SK-N-SH (cell line): ENCODE results near the gene PLA2G2F. TPM values are rescaled to one million over a fixed set of nuclear protein-coding genes. Genes with fewer than 3 reads are reported as not detected.

Source experiments
- CTCF ChIA-PET: fragments of 300-600, 350-600 bp; formaldehyde crosslinking; extraction: SDS; loops from one replicate; lab custom pipeline; 2021; lab: Yijun Ruan, JAX
- POLR2A ChIA-PET: fragments of 350-600 bp; sonication (Branson Sonifier 250); formaldehyde crosslinking; extraction: SDS; loops from one replicate; lab custom pipeline; 2020; ENCODE audit warnings: antibody characterized with exemption, inconsistent platforms; lab: Yijun Ruan, JAX
- DNase-seq: peaks from one replicate; pipeline ENCODE4 v3.0.0; 2012
- H2AFZ ChIP-seq: fragments of 200-600 bp; sonication (generic); 2 replicates; pipeline ENCODE4 v1.8.1; 2016; ENCODE audit warnings: antibody characterized with exemption, mild to moderate bottlenecking, low read depth
- H3F3A ChIP-seq: fragments of 200-600 bp; sonication (generic); replicated peaks from 2 replicates; pipeline ENCODE3; 2016; ENCODE audit warnings: antibody characterized with exemption, mild to moderate bottlenecking; ENCODE audit not compliant: insufficient read depth
- H3K27ac ChIP-seq, 2 experiments: fragments of 200-500 bp in 1 of 2; fragments of 200-600 bp in 1 of 2; sonication (Bioruptor generic) in 1 of 2; sonication (generic), shearing (Covaris generic) in 1 of 2; 2 replicates each; pipeline versions ENCODE4 v1.5.1 to v1.6.1; 2014 to 2016; ENCODE audit warnings: low read depth in 2 of 2, inconsistent platforms in 1 of 2, low read length in 1 of 2, mild to moderate bottlenecking in 1 of 2, mixed read lengths in 1 of 2
- H3K27me3 ChIP-seq: fragments of 200-600 bp; sonication (generic), shearing (Covaris generic); 2 replicates; pipeline ENCODE4 v1.6.1; 2016; ENCODE audit warnings: mixed run types; ENCODE audit not compliant: insufficient read depth
- H3K36me3 ChIP-seq, 2 experiments: fragments of 200-500 bp in 1 of 2; fragments of 200-600 bp in 1 of 2; sonication (Bioruptor generic) in 1 of 2; sonication (generic) in 1 of 2; replicated peaks in 1 of 2; 2 replicates each; pipeline versions ENCODE3 to v1.5.1; 2014 to 2016; ENCODE audit warnings: low read length in 1 of 2, mild to moderate bottlenecking in 1 of 2; ENCODE audit not compliant: insufficient read depth in 2 of 2, control insufficient read depth in 1 of 2
- H3K4me1 ChIP-seq, 2 experiments: fragments of 200-500 bp in 1 of 2; fragments of 200-600 bp in 1 of 2; sonication (Bioruptor generic) in 1 of 2; sonication (generic), shearing (Covaris generic) in 1 of 2; 2 replicates each; pipeline versions ENCODE4 v1.5.1 to v1.6.1; 2014 to 2016; ENCODE audit warnings: low read depth in 1 of 2, low read length in 1 of 2, mixed run types in 1 of 2; ENCODE audit not compliant: insufficient read depth in 2 of 2, control insufficient read depth in 1 of 2
- H3K4me2 ChIP-seq: fragments of 200-600 bp; sonication (generic), shearing (Covaris generic); 2 replicates; pipeline ENCODE4 v1.6.1; 2017; ENCODE audit warnings: mixed run types
- H3K4me3 ChIP-seq, 2 experiments: fragments of 200-500 bp in 1 of 2; fragments of 200-600 bp in 1 of 2; sonication (Bioruptor generic) in 1 of 2; sonication (generic), shearing (Covaris generic) in 1 of 2; 2 replicates each; pipeline versions ENCODE4 v1.5.1 to v1.8.1; 2014 to 2016; ENCODE audit warnings: low read depth in 2 of 2, inconsistent platforms in 1 of 2, low read length in 1 of 2, mild to moderate bottlenecking in 1 of 2, mixed read lengths in 1 of 2, moderate library complexity in 1 of 2
- H3K79me2 ChIP-seq: fragments of 200-600 bp; sonication (generic); 2 replicates; pipeline ENCODE4 v1.8.1; 2017; ENCODE audit warnings: mild to moderate bottlenecking; ENCODE audit not compliant: insufficient read depth
- H3K9ac ChIP-seq: fragments of 200-600 bp; sonication (generic); 2 replicates; pipeline ENCODE4 v1.6.1; 2017; ENCODE audit warnings: mixed run types
- H3K9me2 ChIP-seq: fragments of 200-600 bp; sonication (generic); 2 replicates; pipeline ENCODE4 v1.6.1; 2017; ENCODE audit warnings: mixed run types
- H3K9me3 ChIP-seq: fragments of 200-600 bp; sonication (generic); 2 replicates; pipeline ENCODE4 v1.6.1; 2017; ENCODE audit warnings: mixed run types, mild to moderate bottlenecking, moderate library complexity
- H4K20me1 ChIP-seq: fragments of 200-600 bp; sonication (generic); 2 replicates; pipeline ENCODE4 v1.6.1; 2017; ENCODE audit warnings: mild to moderate bottlenecking, mixed run types; ENCODE audit not compliant: insufficient read depth
- CHD2 ChIP-seq: fragments of 150-350 bp; IDR thresholded peaks from 2 replicates; pipeline ENCODE4 v1.6.1; 2018; ENCODE audit warnings: low read length; ENCODE audit not compliant: partially characterized antibody
- EZH2phosphoT487 ChIP-seq: fragments of 200-600 bp; sonication (generic); IDR thresholded peaks from 2 replicates; pipeline ENCODE4 v1.6.1; 2017; ENCODE audit warnings: low read depth, mixed run types, mild to moderate bottlenecking, antibody characterized with exemption, moderate library complexity, borderline replicate concordance
- NFIC ChIP-seq: IDR thresholded peaks from 2 replicates; pipeline ENCODE4 v1.4.0; 2012; ENCODE audit warnings: borderline replicate concordance
- PBX3 ChIP-seq: IDR thresholded peaks from 2 replicates; pipeline ENCODE4; 2012
- RAD21 ChIP-seq: IDR thresholded peaks from 2 replicates; pipeline ENCODE4 v1.6.1; 2012; ENCODE audit warnings: mild to moderate bottlenecking, low read length
- REST ChIP-seq: IDR thresholded peaks from 2 replicates; pipeline ENCODE4 v1.6.1; 2012; ENCODE audit warnings: mild to moderate bottlenecking, low read depth, low read length, moderate library complexity
- RXRA ChIP-seq: IDR thresholded peaks from 2 replicates; pipeline ENCODE4 v1.4.0; 2012; ENCODE audit warnings: low read depth, mild to moderate bottlenecking, borderline replicate concordance
- SMC3 ChIP-seq: IDR thresholded peaks from 2 replicates; pipeline ENCODE4 v1.6.1; 2012; ENCODE audit warnings: low read depth, low read length, improper control_type of control experiment
- TEAD4 ChIP-seq: IDR thresholded peaks from 2 replicates; pipeline ENCODE4 v1.4.0; 2012; ENCODE audit warnings: mild to moderate bottlenecking, borderline replicate concordance; ENCODE audit not compliant: insufficient read depth
- YY1 ChIP-seq: IDR thresholded peaks from 2 replicates; pipeline ENCODE4 v1.4.0; 2012; ENCODE audit warnings: low read depth, mild to moderate bottlenecking
- WGBS: methylation state at CpG from one replicate; pipeline ENCODE4 v1.1.6; 2017; ENCODE audit warnings: low lambda C conversion rate; 5-methylcytosine and 5-hydroxymethylcytosine counted together
- polyA plus RNA-seq, 3 experiments: library from polyadenylated mRNA; depleted of rRNA; stranded (reverse); fragments of >200 nt; gene quantifications; 2 replicates each; pipeline ENCODE4 v1.2.3, GENCODE V29; 2012
- TF ChIP-seq, protein P1 (sequence below): fragments of 200-600 bp; sonication (generic); IDR thresholded peaks from 2 replicates; pipeline ENCODE4 v1.6.1; 2017; ENCODE audit warnings: antibody characterized with exemption, mild to moderate bottlenecking, moderate library complexity
- TF ChIP-seq, protein P2 (sequence below): IDR thresholded peaks from 2 replicates; pipeline ENCODE4 v1.4.0; 2012; ENCODE audit warnings: low read depth
- TF ChIP-seq, protein P3 (sequence below): IDR thresholded peaks from 2 replicates; pipeline ENCODE4 v1.4.0; 2012; ENCODE audit warnings: low read depth, borderline replicate concordance

The PLA2G2F gene
- polyA plus RNA-seq, 1 of the 3 experiments (the other 2 are of a cell fraction), result not detected

GRCh38 chr1:20154301-20154831, 15.2 kb downstream of the PLA2G2F start:
- Histone ChIP-seq H3K79me2 (no peaks in the 10 kb centered on the region), H4K20me1 (no peaks in the 10 kb centered on the region), H3F3A (no peaks in the 10 kb centered on the region), H3K4me2 (no peak overlapping the region), H3K4me1 (peaks cover 0 to 5% of the 10 kb centered on the region in 2 experiments; a peak in 1 of 4 replicates), H3K9me3 (no peaks in the 10 kb centered on the region), H3K27ac (no peak overlapping the region), H3K36me3 (no peaks in the 10 kb centered on the region), H2AFZ (no peak overlapping the region)
- POLR2A ChIA-PET, result no interaction called here
- no peak for DNase-seq
- 75% methylated on average over 13 of the region's 18 CpGs for WGBS
- TF ChIP-seq, protein P1, sequence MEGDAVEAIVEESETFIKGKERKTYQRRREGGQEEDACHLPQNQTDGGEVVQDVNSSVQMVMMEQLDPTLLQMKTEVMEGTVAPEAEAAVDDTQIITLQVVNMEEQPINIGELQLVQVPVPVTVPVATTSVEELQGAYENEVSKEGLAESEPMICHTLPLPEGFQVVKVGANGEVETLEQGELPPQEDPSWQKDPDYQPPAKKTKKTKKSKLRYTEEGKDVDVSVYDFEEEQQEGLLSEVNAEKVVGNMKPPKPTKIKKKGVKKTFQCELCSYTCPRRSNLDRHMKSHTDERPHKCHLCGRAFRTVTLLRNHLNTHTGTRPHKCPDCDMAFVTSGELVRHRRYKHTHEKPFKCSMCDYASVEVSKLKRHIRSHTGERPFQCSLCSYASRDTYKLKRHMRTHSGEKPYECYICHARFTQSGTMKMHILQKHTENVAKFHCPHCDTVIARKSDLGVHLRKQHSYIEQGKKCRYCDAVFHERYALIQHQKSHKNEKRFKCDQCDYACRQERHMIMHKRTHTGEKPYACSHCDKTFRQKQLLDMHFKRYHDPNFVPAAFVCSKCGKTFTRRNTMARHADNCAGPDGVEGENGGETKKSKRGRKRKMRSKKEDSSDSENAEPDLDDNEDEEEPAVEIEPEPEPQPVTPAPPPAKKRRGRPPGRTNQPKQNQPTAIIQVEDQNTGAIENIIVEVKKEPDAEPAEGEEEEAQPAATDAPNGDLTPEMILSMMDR, result no peak
- TF ChIP-seq CHD2, result no peak
- TF ChIP-seq, protein P2, sequence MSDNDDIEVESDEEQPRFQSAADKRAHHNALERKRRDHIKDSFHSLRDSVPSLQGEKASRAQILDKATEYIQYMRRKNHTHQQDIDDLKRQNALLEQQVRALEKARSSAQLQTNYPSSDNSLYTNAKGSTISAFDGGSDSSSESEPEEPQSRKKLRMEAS, result no peak
- TF ChIP-seq REST, result no peak
- no peak for TF ChIP-seq SMC3
- no peak for TF ChIP-seq RAD21
- TF ChIP-seq RXRA, result no peak
- no peak for TF ChIP-seq PBX3
- TF ChIP-seq, protein P3, sequence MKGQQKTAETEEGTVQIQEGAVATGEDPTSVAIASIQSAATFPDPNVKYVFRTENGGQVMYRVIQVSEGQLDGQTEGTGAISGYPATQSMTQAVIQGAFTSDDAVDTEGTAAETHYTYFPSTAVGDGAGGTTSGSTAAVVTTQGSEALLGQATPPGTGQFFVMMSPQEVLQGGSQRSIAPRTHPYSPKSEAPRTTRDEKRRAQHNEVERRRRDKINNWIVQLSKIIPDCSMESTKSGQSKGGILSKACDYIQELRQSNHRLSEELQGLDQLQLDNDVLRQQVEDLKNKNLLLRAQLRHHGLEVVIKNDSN, result no peak
- no peak for TF ChIP-seq EZH2phosphoT487
- no peak for TF ChIP-seq YY1
- TF ChIP-seq TEAD4, result no peak
- no peak for TF ChIP-seq NFIC
- TF ChIP-seq, all 33 proteins: peak for 0
- CTCF ChIA-PET, result interaction anchor here (1.1 to 17.8 kb wide), 8 partner anchors 11 to 340 kb away, joined by 3 to 243 read pairs (median 10); partner anchors contain the start of gene PLA2G2E
- Histone ChIP-seq H3K27me3 (no peaks in the 10 kb centered on the region), H3K9me2 (no peaks in the 10 kb centered on the region), H3K4me3 (no peak overlapping the region), H3K9ac (no peak overlapping the region)
